Psoas muscle (tissue), 8 donors: ENCODE data around the gene PNMA6E. TPM values are rescaled to one million over a fixed set of nuclear protein-coding genes. Genes with fewer than 3 reads are reported as not detected.

Experiments
- ATAC-seq, 4 donors: fragments of 200-7000 bp; cut with Tn5 transposase; one replicate each; pipeline ENCODE4 v1.9.1; 2020; ENCODE audit warnings: moderate library complexity in 3 of 4, mild to moderate bottlenecking in 2 of 4
- DNase-seq, 2 donors: peaks; one replicate each; pipeline ENCODE4 v3.0.0-alpha.2; 2020
- H3K27ac ChIP-seq: fragments of 200-600 bp; one replicate; pipeline ENCODE4 v1.8.0; 2022
- H3K27me3 ChIP-seq, 3 donors: fragments of 200-600 bp in 1 of 3; one replicate each; pipeline versions ENCODE4 v1.6.1 to v1.8.0; 2013 to 2022; ENCODE audit warnings: low read length in 2 of 3, mild to moderate bottlenecking in 2 of 3, moderate library complexity in 1 of 3; ENCODE audit not compliant: insufficient read depth in 3 of 3
- H3K36me3 ChIP-seq, 2 donors: fragments of 200-600 bp in 1 of 2; one replicate each; pipeline versions ENCODE4 v1.6.1 to v1.8.0; 2013 to 2022; ENCODE audit warnings: low read depth in 1 of 2, mild to moderate bottlenecking in 1 of 2, moderate library complexity in 1 of 2; ENCODE audit not compliant: insufficient read depth in 1 of 2
- H3K4me1 ChIP-seq: fragments of 200-600 bp; one replicate; pipeline ENCODE4 v1.8.0; 2022
- H3K4me3 ChIP-seq: fragments of 200-600 bp; one replicate; pipeline ENCODE4 v1.8.0; 2022; ENCODE audit warnings: mild to moderate bottlenecking
- H3K9me3 ChIP-seq: fragments of 200-600 bp; one replicate; pipeline ENCODE4 v1.8.0; 2022
- CTCF ChIP-seq: fragments of 200-600 bp; IDR thresholded peaks from one replicate; pipeline ENCODE4 v1.8.0; 2022; ENCODE audit warnings: antibody characterized with exemption
- WGBS, 3 donors: extraction: QIAGEN DNeasy Blood & Tissue Kit; methylation state at CpG; one replicate each; pipeline versions ENCODE4 v1.1.6 to v1.1.7; 2013; 5-methylcytosine and 5-hydroxymethylcytosine counted together
- intact Hi-C, 2 donors: fragments of 100-400 bp; cut with DNase I; formaldehyde crosslinking; loops; one replicate each; pipeline versions ENCODE4 v1.11.0 to v1.14.2; 2022
- polyA plus RNA-seq, 3 donors: library from polyadenylated mRNA; stranded (reverse); fragments of 200-250 nt; gene quantifications; one replicate each; pipeline ENCODE4 v1.2.3, GENCODE V29; 2013
- total RNA-seq, 4 donors: library from RNA; stranded (reverse); fragmentation: NEBNext Ultra II Directional in 2 of 4; extraction: Animal tissue kit (Norgen Biotek cat#: 25700) in 2 of 4; gene quantifications; one replicate each; pipeline versions ENCODE4 v1.2.1 to v1.2.4, GENCODE V29; 2021 to 2023
- donor health status: healthy with polysubstance abuse.
- donor health status: DM: no; HTN: no; CAD: no; lungs with moderate emphysema.
- donor health status: Bipolar disorder and iron deficiency.
- donor health status: healthy.
- donor health status: DM: yes; HTN: yes; CAD: no.
- donor health status: DM: no; HTN: no; CAD: no.
- donor health status: DM: no; HTN: no; CAD: no.
- donor health status: DM: yes; HTN: yes; CAD: no.

PNMA6E gene
- total and polyA plus RNA-seq, 7 donors = not detected

- no peak for ATAC-seq
Measured at GRCh38 chrX:153400146-153401132, 711 bp downstream of the PNMA6E start.

GRCh38 chrX:153398275-153398960 is 2.7 kb downstream of the PNMA6E start:
- H3K4me1 ChIP-seq = no peaks in the 10 kb centered on the region
- TF ChIP-seq CTCF = no peak
- no peak overlapping the region for H3K4me3 ChIP-seq
- H3K27me3 ChIP-seq = peaks cover 0 to 18% (median 0%) of the 10 kb centered on the region in 3 donors
- intact Hi-C loops = no loop called here
- H3K27ac ChIP-seq = no peak overlapping the region
- ATAC-seq (no peak), DNase-seq (peak in 1 of 2 donors; percentile 24)
- no peaks in the 10 kb centered on the region for H3K36me3 ChIP-seq
- 81 to 87% (median 81%) methylated on average over 15 to 17 of the region's 17 CpGs for WGBS, 3 donors
- H3K9me3 ChIP-seq = no peaks in the 10 kb centered on the region

More at GRCh38 chrX:153400146-153401132, 711 bp downstream of the PNMA6E start:
- WGBS, 3 donors = 74 to 81% (median 77%) methylated on average over 18 to 59 of the region's 60 CpGs
- H3K27me3 ChIP-seq = peaks cover 0 to 15% (median 0%) of the 10 kb centered on the region in 3 donors
- no peak overlapping the region for H3K27ac ChIP-seq
- no peaks in the 10 kb centered on the region for H3K9me3 ChIP-seq
- peak in 1 of 2 donors; percentile 47 for DNase-seq
- H3K4me1 ChIP-seq = no peaks in the 10 kb centered on the region
- H3K4me3 ChIP-seq = no peak overlapping the region
- intact Hi-C loops = no loop called here
- no peaks in the 10 kb centered on the region for H3K36me3 ChIP-seq
- peak; percentile 43 for TF ChIP-seq CTCF

- 55 to 74% (median 71%) methylated on average over 11 to 27 of the region's 27 CpGs for WGBS, 3 donors
Measured at GRCh38 chrX:153397256-153397960, 3.7 kb downstream of the PNMA6E start.

More at GRCh38 chrX:153397256-153397960, 3.7 kb downstream of the PNMA6E start:
- no peaks in the 10 kb centered on the region for H3K36me3 ChIP-seq
- peaks cover 0 to 18% (median 0%) of the 10 kb centered on the region in 3 donors for H3K27me3 ChIP-seq
- DNase-seq (no peak), ATAC-seq (no peak)
- H3K27ac ChIP-seq = no peak overlapping the region
- intact Hi-C loops = no loop called here
- H3K9me3 ChIP-seq = no peaks in the 10 kb centered on the region
- no peak for TF ChIP-seq CTCF
- H3K4me1 ChIP-seq = no peaks in the 10 kb centered on the region
- H3K4me3 ChIP-seq = no peak overlapping the region
